IMR-90 (cell line): ENCODE results near the gene STPG4. TPM values are rescaled to one million over a fixed set of nuclear protein-coding genes. Genes with fewer than 3 reads are reported as not detected.

Source experiments
- ATAC-seq: fragments of 200-7000 bp; cut with Tn5 transposase; 2 replicates; pipeline ENCODE4 v1.9.1; 2020; ENCODE audit warnings: low read depth, mild to moderate bottlenecking, moderate library complexity
- BruUV-seq: library from RNA; stranded (reverse); fragments of 400-500 nt; replicated peaks from 2 replicates; lab custom pipeline; 2021; lab: Mats Ljungman, UMichigan
- CTCF ChIA-PET: fragments of 300-600 bp; formaldehyde crosslinking; extraction: SDS; loops from one replicate; lab custom pipeline; 2021; ENCODE audit warnings: antibody characterized with exemption; lab: Yijun Ruan, JAX
- POLR2A ChIA-PET: fragments of 300-600 bp; sonication (Branson Sonifier 250); formaldehyde crosslinking; loops from one replicate; lab custom pipeline; 2022; ENCODE audit warnings: antibody characterized with exemption; ENCODE audit not compliant: unreplicated experiment; lab: Charles Lee
- DNase-seq: peaks from one replicate; pipeline ENCODE4 v3.0.0; 2013
- H2AFZ ChIP-seq: replicated peaks from 2 replicates; pipeline ENCODE3; 2013; ENCODE audit warnings: low read length, mild to moderate bottlenecking; ENCODE audit not compliant: poor library complexity
- H2AK5ac ChIP-seq: 2 replicates; pipeline ENCODE4 v1.6.1; 2013; ENCODE audit warnings: low read depth, low read length, inconsistent platforms
- H2AK9ac ChIP-seq: replicated peaks from 2 replicates; pipeline ENCODE3; 2013; ENCODE audit warnings: mild to moderate bottlenecking, low read depth, low read length, moderate library complexity; ENCODE audit not compliant: poor library complexity
- H2BK120ac ChIP-seq: 2 replicates; pipeline ENCODE4 v1.6.1; 2013; ENCODE audit warnings: low read depth, low read length, inconsistent platforms
- H2BK15ac ChIP-seq: 3 replicates; pipeline ENCODE4 v1.6.1; 2013; ENCODE audit warnings: low read depth, low read length, inconsistent platforms
- H2BK20ac ChIP-seq: 2 replicates; pipeline ENCODE4 v1.6.1; 2013; ENCODE audit warnings: low read depth, mild to moderate bottlenecking, inconsistent platforms, low read length, moderate library complexity
- H2BK5ac ChIP-seq: 2 replicates; pipeline ENCODE4 v1.6.1; 2013; ENCODE audit warnings: mild to moderate bottlenecking, low read depth, low read length, inconsistent platforms; ENCODE audit not compliant: poor library complexity, severe bottlenecking
- H3K14ac ChIP-seq: replicated peaks from 2 replicates; pipeline ENCODE4 v1.6.1; 2013; ENCODE audit warnings: low read depth, low read length, inconsistent platforms
- H3K18ac ChIP-seq: 2 replicates; pipeline ENCODE4 v1.6.1; 2013; ENCODE audit warnings: low read depth, low read length, control low read depth
- H3K23ac ChIP-seq: 2 replicates; pipeline ENCODE4 v1.6.1; 2013; ENCODE audit warnings: low read depth, low read length, inconsistent platforms
- H3K27ac ChIP-seq: 2 replicates; pipeline ENCODE4 v1.5.1; 2013; ENCODE audit warnings: mild to moderate bottlenecking, control low read depth, low read length; ENCODE audit not compliant: insufficient read depth
- H3K27me3 ChIP-seq: 2 replicates; pipeline ENCODE4 v1.6.1; 2013; ENCODE audit warnings: low read length; ENCODE audit not compliant: control insufficient read depth, insufficient read depth
- H3K36me3 ChIP-seq: 2 replicates; pipeline ENCODE4 v1.6.1; 2013; ENCODE audit warnings: low read length, mixed read lengths; ENCODE audit not compliant: control insufficient read depth, insufficient read depth
- H3K4ac ChIP-seq: 2 replicates; pipeline ENCODE4 v1.6.1; 2013; ENCODE audit warnings: low read depth, low read length, inconsistent platforms
- H3K4me1 ChIP-seq: 2 replicates; pipeline ENCODE4 v1.6.1; 2013; ENCODE audit warnings: low read length, mixed read lengths; ENCODE audit not compliant: control insufficient read depth, insufficient read depth
- H3K4me2 ChIP-seq: 2 replicates; pipeline ENCODE4 v1.6.1; 2013; ENCODE audit warnings: low read depth, mild to moderate bottlenecking, control low read depth, low read length, moderate library complexity
- H3K4me3 ChIP-seq: 2 replicates; pipeline ENCODE4 v1.5.1; 2013; ENCODE audit warnings: low read depth, mild to moderate bottlenecking, control low read depth, low read length, moderate library complexity; ENCODE audit not compliant: insufficient read depth
- H3K56ac ChIP-seq: 2 replicates; pipeline ENCODE4 v1.6.1; 2013; ENCODE audit warnings: low read length, inconsistent platforms; ENCODE audit not compliant: insufficient read depth; ENCODE audit errors: extremely low read depth
- H3K79me1 ChIP-seq, 2 experiments: 2 replicates each; pipeline ENCODE4 v1.6.1; 2013; ENCODE audit warnings: low read length in 2 of 2, inconsistent platforms in 1 of 2, low read depth in 1 of 2
- H3K9ac ChIP-seq: 2 replicates; pipeline ENCODE4 v1.6.1; 2013; ENCODE audit warnings: low read depth, low read length, control low read depth
- H3K9me1 ChIP-seq: 2 replicates; pipeline ENCODE4 v1.6.1; 2013; ENCODE audit warnings: low read length, inconsistent platforms; ENCODE audit not compliant: insufficient read depth
- H3K9me3 ChIP-seq: 2 replicates; pipeline ENCODE4 v1.6.1; 2013; ENCODE audit warnings: low read length; ENCODE audit not compliant: control insufficient read depth, insufficient read depth
- H4K20me1 ChIP-seq: 2 replicates; pipeline ENCODE4 v1.6.1; 2013; ENCODE audit warnings: low read length, inconsistent platforms; ENCODE audit not compliant: insufficient read depth
- H4K5ac ChIP-seq: 2 replicates; pipeline ENCODE4 v1.6.1; 2013; ENCODE audit warnings: mild to moderate bottlenecking, low read depth, low read length, control low read depth
- H4K8ac ChIP-seq, 2 experiments: 2 replicates each; pipeline ENCODE4 v1.6.1; 2013; ENCODE audit warnings: low read depth in 2 of 2, low read length in 2 of 2, control low read depth in 1 of 2, inconsistent platforms in 1 of 2
- H4K91ac ChIP-seq: 2 replicates; pipeline ENCODE4 v1.6.1; 2013; ENCODE audit warnings: low read depth, low read length, inconsistent platforms; ENCODE audit not compliant: insufficient read depth
- BHLHE40 ChIP-seq: fragments of 150-350 bp; IDR thresholded peaks from 2 replicates; pipeline ENCODE4 v1.6.1; 2016; ENCODE audit warnings: mild to moderate bottlenecking, low read depth, low read length
- CHD1 ChIP-seq: IDR thresholded peaks from 2 replicates; pipeline ENCODE4 v1.6.1; 2012; ENCODE audit warnings: low read depth, low read length, improper control_type of control experiment
- MAFK ChIP-seq: IDR thresholded peaks from 2 replicates; pipeline ENCODE4 v1.6.1; 2012; ENCODE audit warnings: low read depth, low read length, improper control_type of control experiment
- POLR2A ChIP-seq: IDR thresholded peaks from 2 replicates; pipeline ENCODE4 v1.6.1; 2012; ENCODE audit warnings: mild to moderate bottlenecking, low read depth, low read length
- RAD21 ChIP-seq: IDR thresholded peaks from 2 replicates; pipeline ENCODE4 v1.6.1; 2012; ENCODE audit warnings: low read length, improper control_type of control experiment
- WGBS, 2 experiments: methylation state at CpG; one replicate each; pipeline versions ENCODE4 v1.1.5 to v1.1.7; 2013; ENCODE audit warnings: missing lambda C conversion rate in 2 of 2; ENCODE audit not compliant: insufficient read length in 1 of 2; ENCODE audit errors: extremely low coverage in 2 of 2; 5-methylcytosine and 5-hydroxymethylcytosine counted together
- dilution Hi-C: fragments of 300-500 bp; cut with HindIII; formaldehyde crosslinking; loops from one replicate; pipeline ENCODE4 v1.14.3; 2018; ENCODE audit warnings: low sequenced_read_pairs; ENCODE audit not compliant: unreplicated experiment
- in situ Hi-C: fragments of 300-500 bp; cut with MboI; formaldehyde crosslinking; loops from 3 replicates; pipeline ENCODE4 v1.14.3; 2019; ENCODE audit warnings: low sequenced_read_pairs, inconsistent platforms, mixed read lengths
- intact Hi-C: fragments of 100-400 bp; cut with micrococcal nuclease; formaldehyde crosslinking; loops from 2 replicates; pipeline ENCODE4 v1.10.0; 2022
- polyA plus RNA-seq, 3 experiments: library from polyadenylated mRNA; depleted of rRNA; stranded (reverse); fragments of >200 nt; gene quantifications; 2 replicates each; pipeline ENCODE4 v1.2.3, GENCODE V29; 2012; ENCODE audit warnings: low replicate concordance in 1 of 3
- total RNA-seq: library from RNA; depleted of rRNA; stranded (reverse); fragments of >200 nt; gene quantifications from 2 replicates; pipeline ENCODE4 v1.2.3, GENCODE V29; 2012

Gene STPG4
- total and polyA plus RNA-seq, 2 of the 4 experiments (the other 2 are of a cell fraction) = 0.12 to 0.18 TPM

- dilution Hi-C loops = no loop called here
- Histone ChIP-seq H3K4me2 (peak overlapping the region; percentile 86), H3K27ac (peak overlapping the region; percentile 54), H3K9ac (peak overlapping the region; percentile 34; the same call in 1 of the 2 replicates), H3K4me3 (no peak overlapping the region), H3K14ac (peak overlapping the region; percentile 51), H3K23ac (peak overlapping the region; percentile 73; the same call in 1 of the 2 replicates), H4K91ac (peak overlapping the region; percentile 75), H2BK120ac (peak overlapping the region; percentile 96), H3K56ac (peak overlapping the region; percentile 63; the same call in 1 of the 2 replicates), H3K9me3 (no peaks in the 10 kb centered on the region; the same call in 1 of the 2 replicates), H2BK15ac (peak overlapping the region; percentile 92; the same call in 2 of the 3 replicates), H4K5ac (no peak overlapping the region; the same call in 1 of the 2 replicates), H3K9me1 (peaks cover 10% of the 10 kb centered on the region), H3K18ac (peak overlapping the region; percentile 66; the same call in 1 of the 2 replicates), H3K79me1 (peaks cover 0 to 20% of the 10 kb centered on the region in 2 experiments; a peak in 2 of 4 replicates), H2BK20ac (peak overlapping the region; percentile 97; the same call in 1 of the 2 replicates), H2BK5ac (peak overlapping the region; percentile 79), H3K4ac (peak overlapping the region; percentile 76; the same call in 1 of the 2 replicates), H4K8ac (peak overlapping the region; percentile 12 to 47; a peak in 3 of 4 replicates), H3K36me3 (no peaks in the 10 kb centered on the region), H2AFZ (no peak overlapping the region), H3K27me3 (no peaks in the 10 kb centered on the region), H2AK5ac (no peak overlapping the region), H4K20me1 (no peaks in the 10 kb centered on the region), H2AK9ac (no peak overlapping the region), H3K4me1 (peaks cover 8% of the 10 kb centered on the region)
- TF ChIP-seq BHLHE40 (peak; percentile 58), CHD1 (no peak), MAFK (peak; percentile 18; the same call in 1 of the 2 replicates), POLR2A (no peak), RAD21 (0 out of 2 replicates have a peak, but pooled peaks have one; percentile 21)
- 0% methylated on average over 2 of the region's 2 CpGs; no CpG with 5 or more reads in 1 of the 2 experiments for WGBS, 2 experiments
- intact Hi-C loops = loop anchor here (5.0 kb wide), 1 partner anchor 38 kb away; the partner anchor contains the start of gene STPG4
- BruUV-seq = no TSS peak
- POLR2A ChIA-PET = no interaction called here
- peak; percentile 82 for ATAC-seq
- peak; percentile 89 for DNase-seq
- in situ Hi-C loops = no loop called here
- CTCF ChIA-PET = no interaction called here
Observed at GRCh38 chr2:47119001-47119400, 36.1 kb downstream of the STPG4 start.
